NCI-H1930 (cell line): Measurements from ENCODE around the gene MAP2.
A peak's percentile ranks its signal among the peaks of the same experiment; 100 is the strongest.

Experiments
- DNase-seq, 2 experiments: peaks; one replicate each; lab custom pipeline; 2025; lab: John Stamatoyannopoulos, UW

Gene MAP2

DNA sequence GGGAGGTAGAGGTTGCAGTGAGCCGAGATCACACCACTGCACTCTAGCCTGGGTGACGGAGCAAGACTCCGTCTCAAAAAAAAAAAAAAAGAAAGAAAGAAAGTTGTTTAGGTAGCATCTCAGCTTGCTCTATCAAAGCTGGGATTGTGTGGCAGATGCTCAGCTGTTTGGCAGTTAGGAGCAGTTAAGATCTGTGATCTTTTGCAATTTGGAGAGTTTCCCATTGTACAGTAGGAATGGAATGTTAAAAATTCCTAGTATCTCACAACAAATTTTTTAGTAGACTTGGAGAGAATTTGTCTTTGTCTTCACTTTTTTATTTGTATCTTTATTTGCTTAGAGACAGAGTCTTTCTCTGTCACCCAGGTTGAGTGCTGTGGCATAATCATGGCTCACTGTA lies 224.9 kb downstream of the MAP2 start:
- no peak for DNase-seq

DNA sequence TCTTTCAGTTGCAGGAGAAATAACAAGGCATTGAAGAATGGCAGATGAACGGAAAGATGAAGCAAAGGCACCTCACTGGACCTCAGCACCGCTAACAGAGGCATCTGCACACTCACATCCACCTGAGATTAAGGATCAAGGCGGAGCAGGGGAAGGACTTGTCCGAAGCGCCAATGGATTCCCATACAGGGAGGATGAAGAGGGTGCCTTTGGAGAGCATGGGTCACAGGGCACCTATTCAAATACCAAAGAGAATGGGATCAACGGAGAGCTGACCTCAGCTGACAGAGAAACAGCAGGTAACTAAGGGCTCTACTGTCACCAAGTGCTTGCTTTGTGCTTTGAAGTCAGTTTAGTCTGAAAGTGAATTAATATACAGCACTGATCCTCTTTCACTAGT lies 229.3 kb downstream of the MAP2 start:
- DNase-seq = no peak

DNA sequence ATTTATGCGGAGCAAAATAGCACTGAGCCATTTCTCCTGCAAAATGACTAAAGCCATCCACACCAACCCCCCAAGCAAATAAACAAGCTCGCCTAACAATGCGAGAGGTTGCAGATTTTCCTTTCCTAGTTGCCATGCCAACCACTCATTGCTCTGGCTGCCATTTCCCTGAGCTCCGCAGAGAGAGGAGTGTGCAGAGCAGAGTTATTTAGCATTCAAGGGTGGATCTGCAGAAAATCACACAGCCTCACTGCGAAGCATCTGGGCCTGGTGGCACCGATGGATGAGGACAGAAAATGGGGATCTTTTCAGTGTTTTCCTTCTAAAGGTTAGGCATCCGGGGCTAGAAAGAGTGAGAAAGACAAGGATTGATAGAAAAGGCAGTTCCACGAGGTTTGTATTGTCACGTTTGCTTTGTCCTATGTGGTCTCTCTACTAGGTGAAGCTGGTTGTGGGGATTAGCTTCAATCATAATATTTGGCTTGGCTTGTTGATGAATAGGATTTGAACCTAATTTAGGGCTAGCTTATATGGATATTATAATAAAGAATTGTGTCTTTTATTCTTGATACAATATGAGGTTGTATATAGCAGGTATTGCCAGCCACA lies 237.5 kb downstream of the MAP2 start:
- no peak for DNase-seq

GRCh38 chr2:209662021-209662420 lies 238.2 kb downstream of the MAP2 start:
- DNase-seq = no peak

DNA sequence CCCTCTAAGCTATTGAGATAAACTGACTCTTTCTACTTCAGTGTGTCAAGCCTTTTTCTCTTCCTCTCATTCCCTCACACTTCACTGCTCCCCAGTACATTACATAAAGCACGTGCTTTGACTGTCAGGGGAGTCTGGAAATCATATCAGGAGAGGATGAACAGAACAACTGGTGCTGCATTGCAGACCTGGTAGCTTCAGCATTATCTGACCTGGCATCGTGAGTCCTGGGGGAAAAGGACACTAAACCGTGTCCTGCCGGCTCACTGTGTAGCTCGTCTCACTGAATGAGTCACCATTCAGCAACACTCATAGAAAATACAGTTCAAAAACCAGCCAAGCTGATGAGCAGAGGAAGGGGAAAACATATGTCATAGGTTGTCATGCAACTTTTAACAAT lies 239.3 kb downstream of the MAP2 start:
- DNase-seq = no peak

DNA sequence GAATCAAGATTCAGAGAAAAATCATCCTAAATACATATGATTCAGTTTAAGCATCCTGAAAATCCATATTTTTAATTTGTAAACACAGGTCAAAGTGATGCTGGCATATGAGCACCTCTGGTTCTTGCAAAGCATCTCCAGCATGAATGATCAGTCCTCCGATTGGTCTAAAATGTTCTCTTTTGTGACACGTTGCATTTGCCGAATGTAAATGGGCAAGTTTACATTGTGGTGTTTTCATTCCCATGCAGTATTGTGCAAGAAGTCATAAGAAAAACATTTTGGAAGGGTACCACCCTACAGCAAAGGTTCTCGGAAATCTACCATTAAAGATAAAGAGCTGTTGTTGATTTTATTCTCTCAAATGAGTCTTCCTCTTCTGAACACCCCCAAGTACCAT lies 239.8 kb downstream of the MAP2 start:
- DNase-seq = no peak

DNA sequence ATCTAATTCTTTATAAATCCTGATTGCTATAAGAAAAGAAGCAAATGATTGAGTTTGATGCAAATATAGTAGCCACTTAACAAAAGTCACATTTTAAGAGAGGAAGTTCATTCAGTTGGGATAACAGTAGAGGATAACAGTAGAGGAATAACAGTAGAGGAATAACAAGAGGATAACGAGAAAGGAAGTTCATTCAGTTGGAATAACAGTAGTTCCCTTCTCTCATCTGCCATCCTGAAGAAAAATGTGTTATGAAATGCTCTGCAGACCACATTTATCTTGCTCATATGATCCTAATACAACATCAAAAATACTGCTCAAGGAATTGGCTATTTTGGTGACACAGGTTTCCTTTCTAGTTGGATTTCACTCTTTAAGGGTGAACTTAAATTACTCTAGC lies 242.4 kb downstream of the MAP2 start:
- DNase-seq = no peak

DNA sequence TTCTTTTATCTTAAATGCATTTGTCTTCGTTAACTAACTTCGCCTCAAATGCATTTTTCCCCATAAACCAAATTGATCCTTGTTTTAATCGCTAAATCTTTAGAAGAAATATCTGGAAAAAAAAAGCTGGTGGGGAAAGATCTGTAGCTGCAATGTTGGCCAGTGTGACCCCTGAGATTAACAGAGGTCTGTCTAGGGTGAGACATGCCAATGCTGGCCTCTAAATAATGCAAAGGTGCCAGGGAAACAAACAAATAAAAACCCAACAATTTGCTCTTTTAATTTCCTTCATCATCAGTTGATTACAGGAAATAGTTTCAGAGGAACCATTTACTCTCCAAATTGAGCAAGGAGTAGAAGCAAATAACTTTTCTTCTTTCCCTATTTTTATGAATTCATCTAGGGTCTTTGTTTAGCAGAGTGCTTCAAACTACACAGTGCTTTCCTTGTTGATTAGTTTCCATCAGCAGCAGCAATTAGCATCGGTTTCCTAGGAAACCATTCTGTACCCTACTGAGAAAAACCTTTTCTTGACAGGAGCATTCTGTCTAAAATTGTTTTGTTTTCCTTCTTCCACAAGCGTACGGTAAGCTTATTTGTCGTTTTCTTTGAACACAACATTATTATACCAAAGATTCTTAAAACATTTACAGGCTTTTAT lies 247.3 kb downstream of the MAP2 start:
- DNase-seq = peak; percentile 21 to 24

DNA sequence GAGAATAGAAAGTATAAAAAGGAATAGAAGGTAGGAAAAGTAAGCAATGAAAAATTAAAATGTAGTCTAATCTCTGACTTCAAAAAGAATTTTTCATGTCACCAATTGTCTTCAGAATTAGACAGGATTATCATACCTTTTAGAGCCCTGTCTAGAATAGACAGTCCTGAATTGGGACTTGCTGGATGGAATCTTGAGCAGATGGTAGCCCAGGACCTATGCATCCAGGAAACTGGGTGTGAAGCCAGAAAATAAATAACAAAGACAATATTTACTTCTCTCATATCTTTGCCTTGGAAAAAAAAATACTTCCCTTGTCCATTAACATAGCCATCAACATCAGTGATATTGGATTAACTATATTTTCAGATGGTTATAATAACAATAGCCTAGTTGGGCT lies 250.0 kb downstream of the MAP2 start:
- no peak for DNase-seq

GRCh38 chr2:209680596-209680995 lies 256.7 kb downstream of the MAP2 start:
- DNase-seq = peak; percentile 11 to 35

DNA sequence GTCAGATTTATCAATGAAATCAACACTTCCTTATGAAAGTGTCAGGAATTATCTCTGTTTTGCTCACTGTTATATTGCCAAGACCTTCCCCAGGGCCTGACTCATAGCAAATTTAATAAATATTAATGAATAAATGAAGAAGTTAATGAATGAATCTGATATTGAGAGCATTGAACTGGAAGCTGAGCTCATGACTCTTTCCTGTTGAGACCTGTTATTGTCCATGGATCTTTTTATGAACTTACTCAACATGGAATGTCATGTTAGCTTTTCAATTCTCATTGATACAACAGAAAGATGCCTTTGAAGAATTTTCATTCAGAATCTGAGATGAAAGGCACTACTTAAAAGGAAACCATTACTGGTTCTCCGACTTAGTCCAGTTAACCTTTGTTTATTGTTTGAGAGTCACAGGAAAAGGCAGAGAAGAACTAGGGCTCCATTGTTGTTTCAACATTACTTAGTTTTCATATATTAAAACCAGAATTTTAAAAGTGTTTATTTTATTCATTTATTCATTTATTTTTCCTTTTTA lies 257.4 kb downstream of the MAP2 start:
- DNase-seq = no peak

DNA sequence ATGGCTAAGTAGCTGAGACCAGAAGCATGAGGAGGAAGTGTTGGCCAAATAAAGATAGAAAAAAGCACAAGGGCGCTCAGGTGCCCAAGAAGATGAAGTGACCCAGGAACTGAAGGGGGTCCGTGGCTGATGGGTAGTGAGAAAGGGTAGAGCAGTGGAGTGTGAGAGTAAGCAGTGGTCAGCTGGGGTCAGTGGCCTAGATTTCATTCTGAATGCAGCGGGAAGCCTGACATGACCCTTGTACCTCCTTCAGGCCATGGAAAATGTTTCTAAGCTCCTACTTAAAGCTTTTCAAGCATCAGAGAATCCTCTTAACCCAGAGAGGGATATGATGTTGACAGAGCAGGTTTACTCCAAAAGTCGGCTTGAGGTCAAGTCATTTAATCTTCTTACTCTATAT lies 258.8 kb downstream of the MAP2 start:
- no peak for DNase-seq

DNA sequence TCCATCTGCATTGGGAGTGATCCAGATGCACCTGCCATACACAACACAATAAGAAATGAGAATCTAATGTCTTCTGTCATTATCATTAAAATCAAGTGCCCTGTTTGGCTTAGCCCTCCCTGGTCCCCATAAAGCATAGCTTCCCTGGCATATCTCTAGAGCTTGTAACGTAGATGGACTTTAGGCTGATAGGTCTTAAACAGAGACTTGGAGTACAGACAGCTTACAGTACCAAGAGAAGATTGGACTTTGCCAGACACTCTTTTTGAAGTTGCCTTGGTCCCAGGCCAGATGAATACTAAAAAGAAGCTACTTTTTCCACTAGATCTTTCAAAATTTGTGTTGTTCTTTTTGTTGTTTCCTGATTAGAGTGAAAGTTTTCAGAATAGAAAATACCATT lies 261.5 kb downstream of the MAP2 start:
- no peak for DNase-seq

GRCh38 chr2:209685963-209686362 lies 262.1 kb downstream of the MAP2 start:
- no peak for DNase-seq

GRCh38 chr2:209686448-209686847 lies 262.6 kb downstream of the MAP2 start:
- no peak for DNase-seq

GRCh38 chr2:209687323-209687969 lies 263.6 kb downstream of the MAP2 start:
- DNase-seq = no peak

- DNase-seq = no peak
Observed at GRCh38 chr2:209688385-209688784, 264.5 kb downstream of the MAP2 start.

GRCh38 chr2:209690029-209690754 lies 266.3 kb downstream of the MAP2 start:
- no peak for DNase-seq

DNA sequence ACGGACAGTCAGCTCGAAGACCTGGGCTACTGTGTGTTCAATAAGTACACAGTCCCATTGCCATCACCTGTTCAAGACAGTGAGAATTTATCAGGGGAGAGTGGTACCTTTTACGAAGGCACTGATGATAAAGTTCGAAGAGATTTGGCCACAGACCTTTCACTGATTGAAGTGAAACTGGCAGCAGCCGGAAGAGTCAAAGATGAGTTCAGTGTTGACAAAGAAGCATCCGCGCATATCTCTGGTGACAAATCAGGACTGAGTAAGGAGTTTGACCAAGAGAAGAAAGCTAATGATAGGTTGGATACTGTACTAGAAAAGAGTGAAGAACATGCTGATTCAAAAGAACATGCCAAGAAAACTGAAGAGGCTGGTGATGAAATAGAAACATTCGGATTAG lies 270.9 kb downstream of the MAP2 start:
- DNase-seq = no peak

DNA sequence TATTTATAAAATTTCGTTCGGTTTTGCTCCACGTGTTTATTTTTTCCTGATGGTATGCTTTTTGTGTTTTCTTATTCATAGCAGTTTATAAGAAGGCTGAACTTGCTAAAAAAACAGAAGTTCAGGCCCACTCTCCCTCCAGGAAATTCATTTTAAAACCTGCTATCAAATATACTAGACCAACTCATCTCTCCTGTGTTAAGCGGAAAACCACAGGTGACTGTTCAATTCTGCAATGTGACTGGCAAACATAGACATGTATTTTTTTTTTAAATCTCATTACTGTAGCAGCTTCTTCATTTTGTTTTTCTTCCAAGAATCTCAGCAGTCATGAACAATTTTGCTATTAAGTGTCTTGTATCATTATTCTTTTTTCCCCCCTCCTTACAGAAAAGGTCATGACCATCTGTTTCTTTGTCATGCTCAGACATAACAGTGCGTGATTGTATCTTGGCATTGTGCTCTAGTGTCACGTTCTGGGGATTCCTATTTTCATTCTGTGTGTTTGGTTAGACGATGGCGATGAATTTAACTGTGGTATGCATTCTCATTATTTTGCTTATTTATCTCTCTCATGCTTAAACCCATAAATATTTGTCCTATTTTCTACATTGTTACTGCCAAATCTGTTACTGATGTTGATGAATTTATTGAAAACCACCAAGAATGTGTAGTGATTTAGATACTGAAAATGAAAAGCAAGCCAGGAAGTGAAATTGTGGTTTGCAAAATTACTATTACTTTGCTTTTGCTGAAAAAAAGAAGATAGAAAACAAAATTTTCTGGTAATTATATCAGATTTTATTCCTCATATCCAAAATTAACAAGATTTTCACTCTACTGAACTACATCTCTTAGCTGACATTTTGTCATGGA lies 273.2 kb downstream of the MAP2 start:
- no peak for DNase-seq

GRCh38 chr2:209702775-209703174 lies 278.9 kb downstream of the MAP2 start:
- DNase-seq = no peak

DNA sequence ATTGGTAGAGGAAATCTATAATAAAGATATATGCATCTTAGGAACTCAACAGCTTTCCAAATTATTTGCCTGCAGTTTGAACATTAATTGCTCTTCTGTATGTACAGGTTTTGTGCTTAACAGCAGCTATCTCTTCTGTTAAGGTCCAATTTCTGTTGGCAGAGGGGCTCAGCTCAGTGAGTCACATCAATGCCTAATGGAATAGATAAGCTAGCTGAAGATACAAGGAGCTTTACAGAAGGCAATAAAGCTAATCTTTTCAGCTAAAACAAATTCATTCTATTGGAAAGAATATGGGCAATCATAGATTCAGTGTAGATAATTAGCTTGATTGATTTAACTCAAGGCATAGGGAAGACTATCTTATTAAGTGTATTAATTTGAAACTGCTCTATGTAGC lies 289.4 kb downstream of the MAP2 start:
- no peak for DNase-seq
